Activated CD4-positive, alpha-beta T cell treated with anti-CD3 and anti-CD28 coated beads, Interleukin-10, Interleukin-2, amounts not matched to agents 100 ng/mL and 50 ng/mL, durations not matched to agents 16 hours and 8 hours (primary cell): ENCODE data around the gene ACOT11.
A peak's percentile ranks its signal among the peaks of the same experiment; 100 is the strongest.

Experiments used
- DNase-seq: peaks from one replicate; pipeline ENCODE4 v3.0.0-alpha.2; 2020

The ACOT11 gene

DNA sequence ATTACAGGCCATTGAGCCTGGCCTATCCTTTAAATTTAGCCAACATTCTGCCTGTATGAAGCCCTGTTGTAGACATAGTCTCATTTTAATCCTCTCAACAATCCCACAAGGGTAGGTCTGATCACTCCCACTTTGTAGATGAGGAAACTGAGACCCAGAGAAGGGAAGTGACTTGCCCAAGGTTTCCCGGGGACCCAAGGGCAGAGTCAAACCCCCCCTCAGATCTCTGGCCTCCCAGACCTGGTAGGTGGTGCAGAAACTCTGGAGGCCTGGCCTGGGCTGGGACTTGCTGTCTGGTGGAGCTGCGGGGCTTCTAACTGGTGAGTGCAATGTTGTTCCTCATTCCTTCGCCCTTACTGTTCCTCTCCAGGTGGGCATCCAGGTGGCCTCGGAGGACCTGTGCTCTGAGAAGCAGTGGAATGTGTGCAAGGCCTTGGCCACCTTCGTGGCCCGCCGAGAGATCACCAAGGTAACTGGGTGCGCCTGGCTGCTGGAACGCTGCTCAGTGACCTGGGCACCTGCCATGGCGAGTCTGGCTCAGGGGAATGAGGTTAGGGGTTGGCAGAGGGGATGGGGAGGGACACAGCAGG lies 45.6 kb downstream of the ACOT11 start:
- DNase-seq, result no peak

DNA sequence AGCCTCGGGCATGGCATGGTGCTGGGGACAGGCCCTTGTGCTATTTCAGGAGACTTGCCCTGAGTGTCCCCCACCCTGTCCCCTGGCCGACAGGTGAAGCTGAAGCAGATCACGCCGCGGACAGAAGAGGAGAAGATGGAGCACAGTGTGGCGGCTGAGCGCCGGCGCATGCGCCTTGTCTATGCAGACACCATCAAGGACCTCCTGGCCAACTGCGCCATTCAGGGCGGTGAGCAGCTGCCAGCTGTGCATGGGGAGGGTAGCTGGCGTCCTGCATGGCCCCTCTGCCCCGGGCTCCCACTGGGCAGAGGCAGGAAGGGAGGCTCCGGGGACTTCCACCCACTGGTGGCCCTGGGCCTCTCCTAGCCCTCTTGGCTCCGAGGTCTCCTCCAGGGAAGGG lies 46.4 kb downstream of the ACOT11 start:
- DNase-seq, result no peak

DNA sequence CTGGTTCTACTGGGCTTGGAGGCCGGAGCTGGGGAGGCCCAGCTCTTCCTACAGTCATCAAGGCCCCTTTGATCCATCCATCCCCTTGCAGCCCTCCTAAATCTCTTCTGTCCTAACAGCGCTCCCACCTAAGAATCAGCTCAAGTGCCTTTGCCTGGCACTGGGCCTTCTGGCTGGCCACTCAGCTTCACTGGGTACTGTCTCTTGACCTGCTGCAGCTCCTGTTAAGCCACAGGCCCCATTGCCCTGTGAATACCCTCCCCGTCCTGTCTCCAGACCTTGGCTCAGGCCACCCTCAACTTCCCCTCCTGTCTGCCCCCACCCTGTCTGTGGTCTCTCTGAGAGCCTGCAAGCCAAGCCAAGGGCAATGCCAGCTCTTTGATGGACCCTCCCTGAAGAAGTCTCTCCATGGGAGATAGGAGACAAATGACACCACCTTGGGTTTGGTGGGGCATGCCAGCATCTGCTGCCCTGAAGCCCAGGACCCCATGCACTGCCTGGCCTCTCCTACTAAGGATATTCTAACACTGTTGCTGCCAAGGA lies 48.0 kb downstream of the ACOT11 start:
- no peak for DNase-seq

DNA sequence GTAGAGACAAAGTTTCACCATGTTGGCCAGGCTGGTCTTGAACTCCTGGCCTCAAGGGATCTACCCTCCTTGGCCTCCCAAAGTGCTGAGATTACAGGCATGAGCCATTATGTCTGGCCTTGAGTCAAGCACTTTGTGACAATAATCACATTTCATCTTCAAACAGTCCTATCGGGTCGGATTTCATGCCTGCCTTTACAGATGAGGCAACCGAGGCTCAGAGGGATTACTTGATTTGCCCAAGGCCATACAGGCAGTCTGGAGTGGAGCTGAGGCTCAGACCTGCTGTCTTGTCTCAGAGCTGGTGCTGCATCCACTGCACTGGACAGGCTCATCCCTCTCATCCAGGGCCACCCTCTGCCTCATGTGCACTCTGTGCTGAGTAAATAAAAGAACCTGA lies 48.7 kb downstream of the ACOT11 start:
- no peak for DNase-seq

DNA sequence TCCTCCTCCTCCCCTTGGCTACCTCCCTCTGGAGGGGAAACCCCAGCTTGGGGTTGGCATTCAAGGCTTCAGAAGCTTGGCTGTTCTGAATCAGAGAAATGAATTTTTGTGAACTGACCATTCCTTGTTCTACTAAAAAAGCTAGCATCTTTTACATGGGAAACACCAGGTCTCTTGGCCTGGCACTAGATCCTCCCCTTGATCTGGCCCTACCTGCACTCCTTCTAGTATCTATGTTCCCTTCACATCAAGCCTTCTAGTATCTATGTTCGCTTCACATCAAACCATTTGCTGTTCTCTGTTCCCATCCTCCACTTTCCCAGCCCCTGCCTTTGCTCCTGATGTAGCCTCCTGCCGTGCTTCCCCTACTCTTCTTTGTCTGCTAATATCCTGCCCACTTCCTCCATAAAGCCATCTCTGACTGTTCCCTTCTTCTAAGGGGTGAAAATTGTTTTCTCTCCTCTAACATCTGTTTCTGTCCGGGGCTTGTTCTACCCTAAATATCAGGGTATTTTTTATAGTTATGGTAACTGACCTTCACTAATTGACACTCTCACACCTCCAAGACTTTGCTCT lies 49.5 kb downstream of the ACOT11 start:
- no peak for DNase-seq

DNA sequence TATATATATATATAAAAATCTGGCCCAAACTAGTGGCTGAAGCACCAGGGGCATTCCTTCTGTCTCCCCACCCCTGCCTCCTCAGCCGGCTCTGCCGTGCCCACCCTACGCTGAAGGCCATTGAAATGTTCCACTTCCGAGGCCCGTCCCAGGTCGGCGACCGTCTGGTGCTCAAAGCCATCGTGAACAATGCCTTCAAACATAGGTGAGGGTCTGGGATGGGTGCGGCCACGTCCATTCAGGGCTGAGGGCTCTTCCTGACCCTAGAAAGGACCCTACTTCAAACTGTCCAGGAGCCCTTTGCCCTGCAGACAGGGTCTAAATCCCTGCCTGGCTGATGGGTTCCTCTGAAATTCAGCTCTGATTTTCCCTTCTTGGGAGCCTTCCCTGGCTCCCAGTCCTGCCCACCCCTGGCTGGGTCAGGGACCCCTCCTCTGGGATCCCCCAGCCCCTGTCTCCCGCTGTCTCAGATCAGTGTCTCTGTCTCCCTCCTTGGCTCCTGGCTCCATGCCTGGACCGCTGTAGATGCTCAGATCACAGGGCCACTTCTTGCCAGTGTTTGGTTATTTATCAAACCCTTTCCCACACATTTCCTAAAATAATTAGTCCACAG lies 51.3 kb downstream of the ACOT11 start:
- DNase-seq, result no peak

DNA sequence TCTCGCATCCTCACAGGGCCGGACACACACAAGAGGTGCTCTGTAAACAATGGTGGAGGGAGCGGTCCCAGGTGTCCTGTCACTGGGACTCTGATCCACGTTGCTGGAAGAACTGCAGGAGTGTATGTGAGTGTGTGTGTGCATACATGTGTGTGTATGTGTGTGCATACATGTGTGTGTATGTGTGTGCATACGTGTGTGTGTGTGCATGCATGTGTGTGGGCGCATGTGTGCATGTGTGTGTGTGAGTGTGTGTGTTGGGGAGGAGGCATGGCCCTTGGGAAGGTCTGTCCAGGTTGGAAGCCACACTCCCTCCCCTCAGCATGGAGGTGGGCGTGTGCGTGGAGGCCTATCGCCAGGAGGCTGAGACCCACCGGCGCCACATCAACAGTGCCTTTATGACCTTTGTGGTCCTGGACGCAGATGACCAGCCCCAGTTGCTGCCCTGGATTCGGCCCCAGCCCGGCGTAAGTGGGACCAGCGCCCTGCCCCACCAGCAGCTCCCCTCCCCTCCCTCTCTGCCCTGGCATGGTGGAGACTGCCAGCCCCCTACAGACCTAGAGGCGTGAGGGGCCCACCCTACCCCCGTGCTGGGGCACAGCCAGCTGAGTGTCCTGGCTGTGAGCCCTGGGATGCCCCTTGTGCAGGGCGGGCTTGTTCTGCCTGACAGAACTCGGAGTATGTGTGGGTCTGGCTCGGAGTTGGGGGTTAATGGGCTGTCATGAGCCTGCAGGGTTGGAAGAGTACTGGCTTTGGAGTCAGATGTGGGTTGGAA lies 53.1 kb downstream of the ACOT11 start:
- DNase-seq, result no peak

DNA sequence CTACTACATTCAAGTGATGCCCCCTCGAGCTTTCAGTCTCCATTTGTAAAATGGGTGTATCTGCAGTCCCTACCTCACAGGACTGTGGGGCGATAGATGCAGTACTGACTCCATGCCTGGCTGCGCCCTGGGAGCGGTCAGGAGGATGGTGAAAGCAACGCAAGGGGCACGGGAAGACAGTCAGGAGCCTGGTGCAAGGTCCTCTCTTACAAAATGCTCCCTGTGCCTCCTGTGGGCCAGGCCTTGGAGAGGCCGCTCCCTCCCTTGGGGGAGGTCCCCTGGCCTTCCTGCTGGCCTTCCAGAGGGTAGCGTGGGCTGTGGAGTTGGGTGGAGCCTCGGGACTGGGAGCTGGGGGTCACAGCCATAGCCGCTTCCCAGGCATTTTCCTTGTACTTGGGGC lies 53.7 kb downstream of the ACOT11 start:
- DNase-seq, result no peak

DNA sequence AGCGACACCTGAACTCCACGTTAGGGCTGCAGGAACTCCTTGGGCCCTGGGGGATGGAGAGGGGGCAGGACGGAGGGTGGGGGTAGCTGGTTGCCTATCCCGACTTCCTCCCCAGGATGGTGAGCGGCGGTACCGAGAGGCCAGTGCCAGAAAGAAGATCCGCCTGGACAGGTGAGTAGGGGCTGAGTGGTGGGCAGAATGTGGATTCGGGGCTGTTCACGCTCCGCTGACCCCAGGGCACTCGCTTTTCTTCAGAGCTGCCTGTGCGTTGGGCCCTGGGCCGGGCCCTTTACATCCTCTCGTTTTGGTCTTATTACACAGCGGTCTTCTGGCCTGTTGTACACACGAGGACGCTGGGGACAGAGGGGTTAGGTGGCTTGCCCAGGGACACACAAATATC lies 54.5 kb downstream of the ACOT11 start:
- DNase-seq, result no peak

DNA sequence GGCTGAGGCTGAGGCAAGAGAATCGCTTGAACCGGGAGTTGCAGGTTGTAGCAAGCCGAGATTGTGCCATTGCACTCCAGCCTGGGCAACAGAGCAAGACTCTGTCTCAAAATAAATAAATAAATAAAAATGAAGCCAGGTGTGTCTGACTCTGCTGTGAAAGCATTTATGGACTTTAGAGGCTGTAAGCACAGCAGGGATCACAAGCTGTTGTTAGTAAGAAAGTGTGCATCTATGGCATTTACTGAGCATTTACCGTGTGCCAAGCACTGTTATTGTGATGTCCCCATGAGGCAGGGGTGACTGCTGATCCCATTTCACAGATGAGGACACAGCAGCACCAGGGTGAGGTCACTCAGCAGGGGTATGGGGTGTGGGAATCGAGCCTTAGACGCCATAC lies 55.2 kb downstream of the ACOT11 start:
- no peak for DNase-seq

DNA sequence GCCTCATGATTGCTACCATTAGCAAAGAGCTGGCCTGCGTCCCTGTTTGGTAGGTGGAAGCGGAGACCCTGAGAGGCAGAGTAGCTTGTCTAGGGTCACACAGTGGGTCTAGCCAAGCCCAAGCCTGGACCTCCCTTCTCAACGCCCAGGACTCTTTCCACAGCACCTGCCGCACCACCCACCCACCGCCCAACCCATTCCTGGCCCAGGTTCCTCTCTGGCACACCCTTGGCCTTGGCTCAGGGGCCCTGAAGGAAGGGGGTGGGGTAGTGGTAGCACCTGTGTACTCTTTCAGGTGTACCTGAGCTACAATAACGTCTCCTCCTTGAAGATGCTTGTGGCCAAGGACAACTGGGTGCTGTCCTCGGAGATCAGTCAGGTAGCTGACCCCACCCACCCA lies 56.0 kb downstream of the ACOT11 start:
- no peak for DNase-seq

DNA sequence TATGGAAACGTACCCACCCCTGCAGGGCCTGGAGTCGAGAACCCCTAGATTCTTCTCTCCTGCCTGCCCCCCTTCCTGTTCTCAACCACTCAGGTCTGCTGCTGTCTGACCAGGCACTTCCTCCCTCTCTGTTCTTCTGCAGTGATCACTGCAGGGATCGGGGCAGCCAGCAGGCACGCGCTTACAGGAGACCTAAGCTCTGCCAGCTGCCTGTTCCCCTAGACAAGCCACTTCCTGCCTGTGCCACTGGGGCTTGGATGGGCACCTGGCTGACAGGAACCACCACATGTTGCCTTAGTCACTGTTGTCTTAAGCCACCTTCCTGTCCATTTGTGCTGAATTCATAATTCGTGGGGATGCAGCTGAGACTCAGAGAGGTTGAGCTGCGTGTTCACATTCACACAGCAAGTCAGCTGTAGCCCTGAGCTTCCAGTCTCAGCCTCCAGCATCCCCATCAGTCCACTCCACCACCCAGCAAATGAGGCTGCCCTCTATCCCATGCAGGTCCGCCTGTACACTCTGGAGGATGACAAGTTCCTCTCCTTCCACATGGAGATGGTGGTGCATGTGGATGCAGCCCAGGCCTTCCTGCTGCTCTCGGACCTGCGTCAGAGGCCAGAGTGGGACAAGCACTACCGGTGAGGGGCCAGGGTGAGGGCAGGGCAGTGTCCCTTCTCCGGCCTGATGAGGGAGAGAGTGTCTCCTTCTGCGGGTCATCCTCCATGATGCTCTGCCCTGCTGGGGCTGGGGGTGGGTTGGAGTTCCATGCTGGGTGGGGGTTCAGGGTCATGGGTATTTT lies 56.7 kb downstream of the ACOT11 start:
- DNase-seq, result peak; percentile 44

DNA sequence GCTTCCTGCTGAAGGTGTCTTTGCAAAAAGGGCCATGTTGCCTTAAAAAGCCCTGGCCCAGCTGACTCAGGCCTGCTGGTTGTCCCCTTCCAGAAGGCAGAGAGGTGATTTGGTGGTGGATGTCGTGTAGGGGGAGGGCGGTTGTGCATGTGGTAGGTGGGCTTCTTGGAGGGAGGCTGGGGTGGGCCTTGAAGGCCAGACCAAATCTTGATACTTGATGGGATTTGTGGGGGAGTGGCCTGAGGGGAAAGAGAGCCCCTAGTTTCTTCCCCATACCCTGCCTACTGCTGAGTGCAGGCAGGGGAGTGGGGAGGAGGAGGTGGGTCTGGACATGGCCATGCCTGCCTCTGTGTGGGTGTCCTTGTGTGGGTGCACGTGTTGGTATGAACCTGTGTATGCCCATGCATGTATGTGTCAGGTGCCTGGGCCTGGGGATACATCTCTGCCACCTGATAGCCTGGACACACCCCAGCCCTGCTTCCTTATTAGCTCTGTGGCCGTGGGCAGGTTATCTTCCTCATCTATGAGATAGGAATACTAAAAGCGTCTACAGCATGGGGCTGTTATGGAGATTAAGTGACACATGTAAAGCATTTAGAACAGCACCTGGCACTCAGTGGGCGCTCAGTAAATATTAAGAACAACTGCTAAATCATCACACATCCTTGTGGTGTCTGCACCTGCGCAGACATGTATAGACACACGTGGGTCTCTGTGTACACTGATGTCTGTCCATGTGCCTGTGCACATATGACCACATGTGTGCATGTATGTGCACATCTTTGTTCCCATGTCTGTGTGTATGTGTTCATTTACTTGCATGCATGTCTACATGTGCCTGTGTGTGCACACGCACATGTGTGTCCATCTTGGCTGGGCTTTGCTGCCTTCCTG lies 58.3 kb downstream of the ACOT11 start:
- no peak for DNase-seq

DNA sequence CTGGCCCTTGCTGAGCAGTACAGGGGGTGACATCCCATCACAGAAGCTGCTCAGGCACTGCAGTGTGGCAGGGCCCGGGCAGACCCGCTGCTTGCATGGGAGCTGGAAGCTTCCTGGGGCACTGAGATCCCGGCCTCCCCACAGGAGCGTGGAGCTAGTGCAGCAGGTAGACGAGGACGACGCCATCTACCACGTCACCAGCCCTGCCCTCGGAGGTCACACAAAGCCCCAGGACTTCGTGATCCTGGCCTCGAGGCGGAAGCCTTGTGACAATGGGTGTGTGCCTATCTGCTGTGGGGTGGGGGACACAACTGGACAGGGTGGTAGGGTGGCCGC lies 58.9 kb downstream of the ACOT11 start:
- no peak for DNase-seq

DNA sequence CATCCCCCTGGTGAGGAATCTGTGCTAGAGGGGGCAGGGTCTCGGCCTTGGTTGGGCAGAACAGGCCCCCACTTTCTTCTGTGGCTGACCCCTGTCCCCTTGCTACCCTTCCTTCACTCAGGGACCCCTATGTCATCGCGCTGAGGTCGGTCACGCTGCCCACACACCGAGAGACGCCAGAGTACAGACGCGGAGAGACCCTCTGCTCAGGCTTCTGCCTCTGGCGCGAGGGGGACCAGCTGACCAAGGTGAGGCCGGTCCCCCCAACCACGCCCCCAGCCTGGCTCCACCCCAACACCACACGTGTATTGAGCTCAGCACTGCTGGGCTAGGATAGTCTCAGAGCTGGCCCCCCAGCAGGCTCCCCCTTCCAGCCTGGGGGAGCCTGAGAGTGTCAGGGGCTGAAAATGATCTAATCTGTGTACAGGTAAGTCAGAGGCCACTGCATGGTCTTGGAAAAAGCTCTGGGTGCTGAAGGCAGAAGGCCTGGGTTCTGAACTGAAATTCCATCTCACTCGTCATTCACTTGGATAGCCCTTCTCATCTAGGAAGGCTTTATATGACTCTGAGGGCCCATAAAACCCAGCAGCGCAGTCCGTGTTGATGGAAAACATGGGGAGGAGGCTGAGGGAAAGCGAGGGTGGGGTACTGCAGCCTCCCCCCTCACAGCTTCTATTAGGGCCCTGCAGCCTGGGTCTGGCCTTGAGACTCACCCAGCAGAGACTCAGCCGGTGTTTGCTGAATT lies 60.0 kb downstream of the ACOT11 start:
- no peak for DNase-seq

DNA sequence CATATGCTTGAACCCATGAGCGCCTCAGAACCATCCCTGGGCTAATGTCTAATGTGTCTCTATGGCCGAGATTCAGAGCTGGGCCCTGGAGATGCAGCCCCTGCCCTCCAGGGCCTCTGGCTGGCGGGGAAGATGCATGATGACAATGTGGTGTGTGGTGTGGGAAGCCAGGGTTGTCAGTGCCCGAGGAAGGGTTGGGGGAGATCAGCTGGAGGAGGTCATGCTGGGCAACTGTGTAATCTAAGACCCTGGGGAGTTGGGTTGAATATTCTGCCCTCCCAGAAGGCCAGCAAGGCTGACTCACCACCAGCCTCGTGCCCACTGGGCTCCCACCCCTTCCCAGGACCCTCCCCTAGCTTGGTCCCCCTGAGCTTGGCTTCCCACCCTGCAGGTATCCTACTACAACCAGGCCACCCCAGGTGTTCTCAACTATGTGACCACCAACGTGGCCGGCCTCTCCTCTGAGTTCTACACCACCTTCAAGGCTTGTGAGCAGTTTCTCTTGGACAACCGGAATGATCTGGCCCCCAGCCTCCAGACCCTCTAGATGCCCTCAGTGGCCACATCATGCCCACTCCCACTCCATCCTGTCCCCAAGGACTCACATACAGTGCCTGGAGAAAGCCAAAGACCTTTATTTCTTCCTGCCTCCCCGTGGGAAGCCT lies 60.7 kb downstream of the ACOT11 start:
- no peak for DNase-seq

DNA sequence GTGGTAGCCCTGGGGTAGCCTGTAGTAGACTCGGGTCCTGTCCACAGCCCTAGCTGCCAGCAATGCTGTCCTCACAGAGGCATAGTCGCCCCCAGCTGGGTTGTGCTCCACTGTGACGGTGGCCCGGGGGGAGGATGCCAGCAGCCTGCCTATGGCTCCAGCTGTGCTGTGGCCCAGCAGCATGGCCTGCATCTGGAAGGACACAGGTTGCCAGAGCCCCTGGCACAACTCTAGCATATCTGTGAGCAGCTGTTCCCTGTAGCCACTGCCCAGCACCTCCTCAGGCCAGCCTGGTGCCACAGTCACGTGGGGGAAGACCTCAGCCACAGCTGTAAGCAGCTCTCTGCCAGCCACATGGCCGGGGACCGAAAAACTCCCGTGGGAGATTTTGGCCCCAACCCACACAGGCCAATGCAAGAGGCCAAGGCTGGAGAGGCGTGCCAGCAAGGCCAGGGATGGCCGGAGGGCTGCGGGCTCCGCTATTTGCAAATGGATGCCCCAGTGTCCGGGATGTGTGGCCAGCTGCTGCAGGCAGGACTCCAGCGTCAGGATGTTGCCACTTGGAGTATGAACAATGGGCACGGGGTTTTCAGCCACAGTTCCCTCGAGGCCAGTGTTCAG lies 61.4 kb downstream of the ACOT11 start:
- no peak for DNase-seq

DNA sequence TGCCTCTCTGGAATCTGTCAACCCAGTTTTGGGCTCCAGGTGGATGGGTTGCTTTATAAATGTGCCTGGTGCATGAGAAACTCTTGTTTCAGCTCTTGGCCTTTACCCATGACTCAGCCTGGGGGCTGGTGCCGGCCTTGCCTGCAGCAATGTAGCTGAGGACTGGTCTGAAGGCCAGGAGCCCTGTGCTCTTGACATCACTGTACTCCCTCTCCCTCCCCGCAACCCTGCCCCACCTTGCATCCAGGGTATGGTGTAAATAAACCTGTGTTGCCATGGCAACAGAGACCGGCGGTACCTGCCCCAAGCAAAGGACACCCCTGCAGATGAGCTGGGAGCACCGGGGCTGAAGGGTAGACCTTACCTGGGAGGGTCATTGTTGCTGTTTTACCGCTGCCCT lies 62.0 kb downstream of the ACOT11 start:
- no peak for DNase-seq

DNA sequence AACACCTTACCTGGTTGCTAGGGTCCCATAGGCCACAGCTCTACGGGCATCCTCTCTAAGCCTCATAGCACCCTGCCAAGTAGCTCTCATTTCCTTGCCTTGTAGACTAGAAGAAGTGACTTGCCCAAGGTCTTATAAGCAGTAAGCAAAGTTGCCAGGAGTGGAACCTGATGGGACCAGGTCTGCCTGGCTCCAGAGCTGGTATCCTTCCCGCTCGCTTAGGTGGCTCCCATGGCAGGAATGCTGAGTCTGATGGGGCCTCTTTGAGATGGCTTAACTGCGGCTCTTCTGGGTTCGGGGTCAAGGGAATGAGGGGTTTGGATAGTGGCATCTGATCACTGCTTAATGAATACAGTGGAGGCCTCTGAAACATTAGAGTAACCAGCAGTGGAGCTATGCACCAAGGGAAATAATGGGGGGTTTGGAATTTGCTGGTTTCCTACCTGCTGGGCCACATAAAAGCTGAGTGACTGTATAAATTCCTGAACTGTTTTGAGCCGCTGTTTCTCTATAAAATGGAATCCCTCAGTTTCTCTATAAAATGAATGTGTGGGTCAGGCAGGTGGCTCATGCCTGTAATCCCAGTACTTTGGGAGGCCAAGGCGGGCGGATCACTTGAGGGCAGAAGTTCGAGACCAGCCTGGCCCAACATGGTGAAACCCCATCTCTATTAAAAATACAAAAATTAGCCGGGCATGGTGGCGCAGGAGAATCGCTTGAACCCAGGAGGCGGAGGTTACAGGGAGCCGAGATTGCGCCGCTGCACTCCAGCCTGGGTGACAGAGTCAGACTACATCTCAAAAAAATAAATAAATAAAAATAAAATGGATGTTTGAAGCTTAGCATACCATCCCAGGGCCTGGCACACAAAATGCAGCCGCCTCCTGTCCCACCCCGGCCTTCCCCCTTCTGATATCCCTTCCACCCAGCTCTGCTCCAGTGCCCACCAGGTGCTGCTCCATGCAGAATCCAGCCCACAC lies 62.9 kb downstream of the ACOT11 start:
- no peak for DNase-seq
